ENCODE data around the gene ZNF616.

The ZNF616 gene

DNA sequence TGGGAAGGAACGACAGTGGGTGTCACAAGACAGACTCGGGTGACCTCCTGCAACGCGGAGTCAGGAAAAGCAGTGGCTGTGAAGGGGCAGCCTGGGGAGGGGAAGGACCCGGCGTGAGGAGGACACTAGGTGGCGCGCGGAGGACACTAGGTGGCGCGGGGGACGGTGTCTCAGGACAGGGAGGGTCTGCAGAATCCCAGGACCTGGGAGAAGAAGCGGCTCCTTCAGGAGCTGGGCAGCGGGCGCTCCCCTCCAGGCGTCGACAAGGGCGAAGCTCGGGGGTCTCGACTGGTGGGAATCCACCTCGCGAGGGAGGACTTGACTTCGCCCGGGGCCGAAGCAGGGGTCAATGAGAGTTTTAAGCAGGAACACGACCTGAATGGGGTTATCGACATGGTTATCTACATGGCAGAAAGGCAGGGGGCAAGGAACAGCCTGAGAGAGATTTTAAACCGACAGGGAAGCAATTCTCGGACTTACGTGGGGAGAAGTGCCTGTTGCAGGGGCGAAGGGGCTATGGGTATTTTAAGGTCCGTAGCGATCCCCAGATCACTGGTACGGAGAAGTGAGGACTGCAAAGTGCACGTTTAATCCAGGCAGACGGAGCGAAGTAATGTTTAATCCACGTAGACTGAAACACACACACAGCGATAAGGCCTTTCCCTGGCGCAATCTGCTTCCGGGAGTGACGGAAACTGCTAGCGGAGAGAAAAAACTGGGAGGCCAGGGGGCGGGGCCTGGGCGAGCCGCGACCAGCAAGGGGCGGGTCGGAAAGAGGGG is at the start of gene ZNF616:
Gene ZNF616, minus strand, starts transcription at position 687 of the 780 bp plus-strand sequence. CDS start 9,426 bp downstream, outside the sequence.
- DNase-seq (ENCODE audit: low read depth in 1 of 2, low spot score in 1 of 2): peak; percentile 57 to 94
- in situ Hi-C loops (cut with HindIII; ENCODE audit: low pct_unique_long_range_greater_than_20kb, low sequenced_read_pairs): no loop called here
- no peak for TF ChIP-seq JUND (IDR thresholded peaks at IDR 0.05; ENCODE audit: low read depth)

DNA sequence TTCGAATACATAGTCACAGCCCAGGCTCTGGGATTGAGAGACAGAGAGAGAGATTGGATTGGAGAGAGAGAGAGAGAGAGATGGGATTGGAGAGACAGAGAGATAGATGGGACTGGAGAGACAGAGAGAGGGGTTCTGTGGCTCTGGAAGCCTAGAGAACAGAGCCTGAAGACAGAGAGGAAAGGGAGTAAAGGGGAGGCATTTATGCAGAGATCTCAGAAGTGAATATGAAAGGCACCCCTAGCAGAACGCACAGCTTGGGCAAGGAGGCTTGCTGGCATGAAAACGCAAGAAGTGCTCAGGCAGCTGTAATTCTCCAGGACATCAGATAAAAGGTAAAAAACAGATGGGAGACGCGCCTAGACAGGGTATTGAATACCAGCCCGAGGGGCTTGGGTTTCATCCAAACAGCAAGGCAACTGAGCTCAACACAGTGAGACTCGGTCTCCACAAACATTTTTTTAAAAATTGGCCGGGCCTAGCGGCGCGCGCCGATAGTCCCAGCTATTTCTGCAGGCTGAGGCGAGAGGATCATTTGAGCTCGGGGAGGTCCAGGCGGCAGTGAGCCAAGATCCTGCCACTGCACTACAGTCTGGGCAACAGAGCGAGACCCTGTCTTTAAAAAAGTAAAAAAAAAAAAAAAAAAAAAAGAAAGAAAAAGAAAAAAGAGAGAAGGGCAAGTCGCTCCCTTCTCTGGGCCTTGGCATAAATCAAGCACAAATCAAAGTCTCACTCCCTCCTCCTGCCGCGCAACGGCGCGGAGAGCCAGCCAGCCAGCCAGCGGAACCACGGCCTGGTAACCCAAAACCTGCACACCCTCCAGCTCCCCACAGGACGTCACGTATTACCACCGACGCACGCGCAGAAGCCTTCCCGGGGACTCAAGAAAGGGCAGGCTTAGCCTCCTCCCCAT is 49.3 kb upstream of the ZNF616 start:
- no peak for TF ChIP-seq JUND (IDR thresholded peaks at IDR 0.05; ENCODE audit: low read depth)
- in situ Hi-C loops (cut with HindIII; ENCODE audit: low pct_unique_long_range_greater_than_20kb, low sequenced_read_pairs): no loop called here
- DNase-seq (ENCODE audit: low read depth in 1 of 2, low spot score in 1 of 2): peak in 1 of 2 experiments; percentile 81

DNA sequence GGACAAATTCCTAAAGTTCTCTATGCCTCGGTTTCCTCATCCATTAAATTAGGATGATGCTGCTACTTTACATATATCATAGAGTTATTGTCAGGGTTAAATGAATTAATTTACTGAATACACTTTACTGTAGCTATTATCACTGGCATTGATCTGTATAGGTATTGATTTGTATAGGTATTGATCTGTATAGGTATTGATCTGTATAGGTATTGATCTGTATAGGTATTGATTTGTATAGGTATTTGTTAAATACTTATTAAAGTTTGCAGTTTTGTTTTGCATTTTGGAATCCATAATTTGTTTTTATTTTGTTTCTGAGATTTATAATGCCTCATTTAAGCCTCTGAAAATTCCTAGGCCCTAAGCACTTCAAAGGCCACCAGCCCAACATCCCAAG is 47.7 kb upstream of the ZNF616 start:
- DNase-seq (ENCODE audit: low read depth in 1 of 2, low spot score in 1 of 2): no peak
- in situ Hi-C loops (cut with HindIII; ENCODE audit: low pct_unique_long_range_greater_than_20kb, low sequenced_read_pairs): no loop called here
- TF ChIP-seq JUND (IDR thresholded peaks at IDR 0.05; ENCODE audit: low read depth): no peak

DNA sequence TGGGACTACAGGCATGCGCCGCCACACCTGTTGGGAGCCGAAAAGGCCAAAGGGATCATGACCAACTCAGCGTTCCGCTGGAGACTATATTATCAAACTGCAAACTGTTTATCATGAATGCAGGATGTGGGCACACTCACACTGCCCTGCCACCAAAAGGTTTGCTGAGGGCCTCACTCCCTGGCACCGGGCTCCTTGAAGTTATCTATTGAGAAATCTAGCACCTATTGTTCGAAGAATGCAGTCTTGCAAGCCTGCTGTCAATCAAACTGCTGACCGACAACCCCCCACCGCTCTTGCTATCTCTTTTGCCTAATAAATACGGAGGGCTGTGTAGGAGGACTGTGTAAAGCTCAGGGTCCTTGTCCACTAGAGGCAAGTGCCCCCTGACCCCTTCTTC is 36.8 kb upstream of the ZNF616 start:
- TF ChIP-seq JUND (IDR thresholded peaks at IDR 0.05; ENCODE audit: low read depth): no peak
- DNase-seq (ENCODE audit: low read depth in 1 of 2, low spot score in 1 of 2): peak in 1 of 2 experiments; percentile 44
- in situ Hi-C loops (cut with HindIII; ENCODE audit: low pct_unique_long_range_greater_than_20kb, low sequenced_read_pairs): no loop called here

DNA sequence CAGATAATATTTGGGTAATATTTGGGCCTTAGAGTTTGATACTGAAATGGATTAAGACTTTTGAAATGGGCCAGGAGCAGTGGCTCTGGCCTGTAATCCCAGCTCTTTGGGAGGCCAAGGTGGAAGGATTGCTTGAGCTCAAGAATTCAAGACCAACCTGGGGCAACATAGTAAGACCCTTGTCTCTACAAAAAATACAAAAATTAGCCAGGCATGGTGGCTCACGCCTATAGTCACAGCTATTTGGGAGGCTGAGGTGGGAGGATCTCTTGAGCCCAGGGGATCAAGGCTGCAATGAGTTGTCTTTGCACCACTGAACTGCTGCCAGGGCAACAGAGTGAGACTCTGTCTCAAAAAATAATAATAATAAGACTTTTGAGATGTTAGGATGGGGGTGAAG is 32.6 kb upstream of the ZNF616 start:
- in situ Hi-C loops (cut with HindIII; ENCODE audit: low pct_unique_long_range_greater_than_20kb, low sequenced_read_pairs): no loop called here
- TF ChIP-seq JUND (IDR thresholded peaks at IDR 0.05; ENCODE audit: low read depth): no peak
- no peak for DNase-seq (ENCODE audit: low read depth in 1 of 2, low spot score in 1 of 2)

DNA sequence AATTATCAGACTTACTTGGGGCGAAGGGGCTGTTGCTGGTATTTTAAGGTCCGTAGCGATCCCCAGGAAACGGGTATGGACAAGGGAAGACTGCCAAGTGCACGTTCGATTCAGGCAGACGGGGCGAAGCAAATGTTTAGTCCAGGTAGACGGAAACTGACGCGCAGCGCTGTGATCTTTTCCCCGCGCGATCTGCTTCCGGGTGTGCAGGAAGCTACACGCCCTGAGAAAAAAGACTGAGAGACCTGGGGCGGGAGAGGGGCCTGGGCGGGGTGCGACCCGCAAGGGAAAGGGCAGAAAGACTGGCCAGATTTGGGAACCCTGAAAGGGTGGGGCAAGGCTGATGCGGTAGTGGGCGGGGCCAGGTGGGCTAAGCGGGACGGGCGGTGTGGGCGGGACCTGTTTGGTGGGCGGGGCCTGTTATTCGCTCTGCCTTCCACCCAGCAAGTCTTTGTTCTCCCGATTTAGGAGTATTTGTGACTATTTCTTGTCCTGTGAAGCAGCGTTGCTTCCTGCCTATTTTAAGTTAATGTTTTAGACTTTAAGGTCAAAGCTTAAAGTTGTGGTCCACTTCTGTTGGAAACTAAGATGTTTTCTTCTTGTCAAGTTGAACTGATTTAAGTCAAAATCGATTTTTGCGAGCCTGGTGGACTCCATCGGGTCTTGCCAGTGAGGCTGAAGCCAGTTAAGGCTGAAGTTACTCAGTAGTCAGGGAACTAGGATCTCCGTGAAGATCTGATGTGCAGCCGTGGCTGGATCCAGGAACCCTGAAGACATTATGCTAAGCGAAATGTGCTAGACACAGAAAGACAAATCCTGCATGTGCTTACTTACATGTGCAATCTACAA is 31.8 kb upstream of the ZNF616 start, which contains the start of gene ZNF836:
Gene ZNF836, minus strand, starts transcription at position 301 of the 849 bp plus-strand sequence. CDS start 3,549 bp downstream, outside the sequence.
- peak; percentile 61 to 80 for DNase-seq (ENCODE audit: low read depth in 1 of 2, low spot score in 1 of 2)
- TF ChIP-seq JUND (IDR thresholded peaks at IDR 0.05; ENCODE audit: low read depth): no peak
- in situ Hi-C loops (cut with HindIII; ENCODE audit: low pct_unique_long_range_greater_than_20kb, low sequenced_read_pairs): no loop called here

DNA sequence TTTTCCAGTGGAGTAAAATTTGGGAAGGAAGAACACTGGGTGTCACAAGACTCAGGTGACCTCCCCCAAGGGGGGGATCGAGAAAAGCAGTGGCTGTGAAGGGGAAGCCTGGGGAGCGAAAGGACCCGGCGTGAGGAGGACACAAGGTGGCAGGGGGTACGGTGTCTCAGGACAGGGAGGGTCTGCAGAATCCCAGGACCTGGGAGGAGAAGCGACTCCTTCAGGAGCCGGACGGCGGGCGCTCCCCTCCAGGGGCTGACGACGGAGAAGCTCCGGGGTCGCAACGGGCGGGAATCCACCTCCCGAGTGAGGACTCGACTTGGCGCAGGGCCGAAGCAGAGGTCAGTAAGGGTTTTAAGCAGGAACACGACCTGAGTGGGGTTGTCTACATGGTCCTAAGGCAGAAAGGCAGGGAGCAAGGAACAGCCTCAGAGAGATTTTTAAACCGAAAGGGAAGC is 31.2 kb upstream of the ZNF616 start:
- TF ChIP-seq JUND (IDR thresholded peaks at IDR 0.05; ENCODE audit: low read depth): no peak
- no peak for DNase-seq (ENCODE audit: low read depth in 1 of 2, low spot score in 1 of 2)
- in situ Hi-C loops (cut with HindIII; ENCODE audit: low pct_unique_long_range_greater_than_20kb, low sequenced_read_pairs): no loop called here

DNA sequence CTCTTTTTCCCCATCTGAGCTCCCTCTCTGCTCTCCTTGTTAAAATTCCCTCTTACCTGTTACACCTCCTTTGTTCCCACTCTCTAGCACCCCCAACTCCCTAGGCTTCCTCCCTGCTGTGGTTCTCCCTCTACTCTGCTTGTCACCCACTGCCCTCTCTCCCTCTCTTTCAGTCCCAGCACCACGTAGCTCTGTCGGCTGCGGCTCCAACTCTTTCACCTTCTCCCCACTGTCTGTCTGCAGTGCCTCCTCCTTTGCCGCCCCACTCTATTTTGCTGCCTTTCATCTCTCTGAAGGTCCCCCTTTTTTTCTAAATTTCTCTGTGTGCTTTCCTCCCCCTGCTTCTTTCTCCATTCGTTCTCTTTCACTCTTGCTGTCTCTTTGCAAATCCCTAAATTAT is 30.6 kb upstream of the ZNF616 start:
- DNase-seq (ENCODE audit: low read depth in 1 of 2, low spot score in 1 of 2): no peak
- no peak for TF ChIP-seq JUND (IDR thresholded peaks at IDR 0.05; ENCODE audit: low read depth)
- in situ Hi-C loops (cut with HindIII; ENCODE audit: low pct_unique_long_range_greater_than_20kb, low sequenced_read_pairs): no loop called here

DNA sequence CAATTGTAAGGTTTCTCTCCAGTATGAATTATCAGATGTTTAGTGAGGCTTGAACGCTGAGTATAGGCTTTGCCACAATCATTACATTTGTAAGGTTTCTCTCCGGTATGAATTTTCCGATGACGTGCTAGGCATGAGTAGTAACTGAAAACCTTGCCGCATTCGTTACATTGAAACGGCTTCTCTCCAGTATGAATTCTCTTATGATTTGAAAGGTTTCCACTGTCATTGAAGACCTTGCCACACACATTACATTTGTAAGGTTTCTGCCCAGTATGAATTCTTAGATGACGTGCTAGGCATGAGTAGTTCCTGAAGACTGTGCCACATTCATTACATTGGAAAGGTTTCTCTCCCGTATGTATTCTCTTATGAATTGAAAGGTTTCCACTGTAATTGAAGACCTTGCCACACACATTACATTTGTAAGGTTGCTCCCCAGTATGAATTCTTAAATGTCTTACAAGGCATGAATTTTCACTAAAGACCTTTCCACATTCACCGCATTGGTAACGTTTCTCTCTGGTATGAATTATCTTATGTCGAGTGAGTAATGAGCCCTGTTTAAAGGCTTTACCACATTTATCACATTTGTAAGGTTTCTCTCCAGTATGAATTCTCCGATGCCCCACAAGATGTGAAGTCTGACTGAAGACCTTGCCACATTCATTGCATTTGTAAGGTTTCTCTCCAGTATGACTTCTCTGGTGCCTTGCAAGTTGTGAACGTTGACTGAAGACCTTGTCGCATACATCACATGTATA is 16.0 kb upstream of the ZNF616 start:
- in situ Hi-C loops (cut with HindIII; ENCODE audit: low pct_unique_long_range_greater_than_20kb, low sequenced_read_pairs): no loop called here
- no peak for TF ChIP-seq JUND (IDR thresholded peaks at IDR 0.05; ENCODE audit: low read depth)
- DNase-seq (ENCODE audit: low read depth in 1 of 2, low spot score in 1 of 2): no peak

DNA sequence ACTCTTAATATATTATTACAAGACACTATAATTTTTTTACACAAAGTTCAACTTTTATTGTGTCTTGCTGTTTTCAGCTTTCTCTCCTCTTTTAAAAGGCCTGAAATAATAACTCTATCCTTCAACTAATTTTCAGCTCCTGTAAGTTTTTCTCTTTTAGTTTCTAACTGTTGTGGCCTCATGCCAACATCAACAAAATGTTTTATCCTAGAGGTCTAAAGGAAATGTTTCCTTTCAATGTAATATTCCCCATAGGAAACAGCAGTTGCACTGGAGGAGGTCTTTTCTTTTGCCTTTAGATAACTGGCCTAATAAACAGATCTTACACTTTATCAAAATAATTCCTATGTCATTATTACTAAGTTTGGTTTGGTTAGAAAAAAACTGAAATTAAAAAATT is 8.5 kb upstream of the ZNF616 start:
- no peak for DNase-seq (ENCODE audit: low read depth in 1 of 2, low spot score in 1 of 2)
- no peak for TF ChIP-seq JUND (IDR thresholded peaks at IDR 0.05; ENCODE audit: low read depth)
- in situ Hi-C loops (cut with HindIII; ENCODE audit: low pct_unique_long_range_greater_than_20kb, low sequenced_read_pairs): no loop called here

DNA sequence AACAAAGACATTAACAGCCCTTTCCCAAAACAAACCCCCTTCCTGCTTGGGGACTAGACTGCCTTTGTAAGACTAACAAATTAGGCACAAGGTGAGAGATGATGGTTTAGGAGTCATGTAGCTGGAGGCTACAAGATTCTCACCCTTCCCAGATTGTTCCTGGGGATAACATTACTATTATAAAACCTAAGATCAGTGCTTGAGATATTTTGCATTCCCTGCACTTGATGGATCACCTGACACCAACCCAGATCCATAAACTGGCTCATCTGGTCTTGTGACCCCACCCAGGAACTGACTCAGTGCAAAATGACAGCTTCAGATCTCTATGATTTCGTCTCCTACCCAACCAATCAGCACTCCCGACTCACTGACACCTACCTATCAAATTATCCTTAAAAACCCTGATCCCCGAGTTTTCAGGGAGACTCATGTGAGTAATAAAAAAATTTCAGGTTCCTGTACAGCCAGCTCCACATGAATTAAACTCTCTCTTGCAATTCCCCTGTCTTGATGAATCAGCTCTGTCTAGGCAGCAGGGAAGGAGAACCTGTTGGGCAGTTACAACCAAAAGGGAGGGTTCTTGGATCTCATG is 2.4 kb upstream of the ZNF616 start:
- in situ Hi-C loops (cut with HindIII; ENCODE audit: low pct_unique_long_range_greater_than_20kb, low sequenced_read_pairs): no loop called here

More for the DNA sequence above, 2.4 kb upstream of the ZNF616 start:
- TF ChIP-seq JUND (IDR thresholded peaks at IDR 0.05; ENCODE audit: low read depth): no peak
- peak in 1 of 2 experiments; percentile 83 for DNase-seq (ENCODE audit: low read depth in 1 of 2, low spot score in 1 of 2)

Measured in T47D (cell line).